Measurements from ENCODE around the gene MICAL3. TPM values are rescaled to one million over a fixed set of nuclear protein-coding genes. Genes with fewer than 3 reads are reported as not detected.

The MICAL3 gene
- total and polyA plus RNA-seq, 9 of the 15 experiments (the other 6 are each of a cell fraction or from before 2014, with no cell fraction given): 0.53 to 32.1 (median 12.3) TPM

DNA sequence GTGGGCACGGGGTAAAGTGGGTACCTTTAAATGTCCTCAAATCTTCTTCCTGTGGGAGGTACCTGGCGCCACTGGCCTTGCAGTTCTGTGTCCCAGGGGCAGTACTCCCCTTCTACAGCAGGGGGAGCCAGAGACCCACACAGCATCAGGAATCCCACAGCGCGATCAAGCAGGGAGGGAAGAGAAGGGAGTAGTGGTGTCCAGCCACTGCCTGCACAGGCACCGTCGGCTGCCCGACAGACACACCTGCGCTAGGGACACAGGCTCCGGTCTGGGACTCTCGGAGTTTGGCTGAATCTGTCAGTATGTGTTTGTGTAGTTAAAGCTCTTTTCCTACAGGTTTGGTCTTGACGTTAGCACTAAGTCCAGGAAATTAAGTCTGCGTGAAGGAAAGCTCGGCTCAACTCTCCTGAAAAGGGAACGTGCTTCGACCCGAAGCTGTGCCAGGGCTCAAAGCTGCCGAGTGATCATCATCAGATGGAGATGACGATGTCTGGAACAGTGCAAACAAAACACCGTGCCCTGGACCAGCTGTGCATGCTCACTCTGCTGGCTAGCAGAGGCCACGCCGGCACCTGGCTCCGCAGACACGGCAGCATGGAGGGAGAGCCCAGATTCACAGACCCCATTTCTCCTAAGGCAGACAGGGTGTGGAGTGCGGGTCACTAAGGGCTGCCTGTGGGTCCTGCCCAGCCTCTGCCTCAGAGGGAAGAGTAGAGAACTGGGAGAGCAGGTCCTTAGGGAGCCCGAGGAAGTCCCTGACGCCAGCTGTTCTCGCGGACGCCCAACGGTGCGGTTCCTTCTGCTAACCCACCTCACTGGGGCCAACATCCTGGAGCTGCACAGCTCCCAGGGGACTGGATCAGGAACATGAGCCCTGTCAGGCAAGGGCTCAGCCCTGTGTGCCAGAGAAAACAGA lies 194.1 kb downstream of the MICAL3 start (continued):
- TF ChIP-seq CAMTA2 (CRISPR knock-in tag; conservative IDR thresholded peaks at IDR 0.05): no peak
- no peak for TF ChIP-seq KDM2B (CRISPR knock-in tag; IDR thresholded peaks at IDR 0.05)
- no peak for TF ChIP-seq TEAD2 (tag; IDR thresholded peaks at IDR 0.05)
- TF ChIP-seq, protein P1, sequence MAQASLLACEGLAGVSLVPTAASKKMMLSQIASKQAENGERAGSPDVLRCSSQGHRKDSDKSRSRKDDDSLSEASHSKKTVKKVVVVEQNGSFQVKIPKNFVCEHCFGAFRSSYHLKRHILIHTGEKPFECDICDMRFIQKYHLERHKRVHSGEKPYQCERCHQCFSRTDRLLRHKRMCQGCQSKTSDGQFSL (CRISPR knock-in tag; IDR thresholded peaks at IDR 0.05): no peak
- TF ChIP-seq, protein P1 (tag; IDR thresholded peaks at IDR 0.05): no peak
- TF ChIP-seq ZNF778 (CRISPR knock-in tag; IDR thresholded peaks at IDR 0.05): no peak
- TF ChIP-seq DIDO1 (tag; IDR thresholded peaks at IDR 0.05; ENCODE audit: low read depth): no peak
- TF ChIP-seq PHB2 (IDR thresholded peaks at IDR 0.05; ENCODE audit: low read depth): no peak
- TF ChIP-seq ZNF253 (CRISPR knock-in tag; conservative IDR thresholded peaks at IDR 0.05): no peak
- TF ChIP-seq, protein P2, sequence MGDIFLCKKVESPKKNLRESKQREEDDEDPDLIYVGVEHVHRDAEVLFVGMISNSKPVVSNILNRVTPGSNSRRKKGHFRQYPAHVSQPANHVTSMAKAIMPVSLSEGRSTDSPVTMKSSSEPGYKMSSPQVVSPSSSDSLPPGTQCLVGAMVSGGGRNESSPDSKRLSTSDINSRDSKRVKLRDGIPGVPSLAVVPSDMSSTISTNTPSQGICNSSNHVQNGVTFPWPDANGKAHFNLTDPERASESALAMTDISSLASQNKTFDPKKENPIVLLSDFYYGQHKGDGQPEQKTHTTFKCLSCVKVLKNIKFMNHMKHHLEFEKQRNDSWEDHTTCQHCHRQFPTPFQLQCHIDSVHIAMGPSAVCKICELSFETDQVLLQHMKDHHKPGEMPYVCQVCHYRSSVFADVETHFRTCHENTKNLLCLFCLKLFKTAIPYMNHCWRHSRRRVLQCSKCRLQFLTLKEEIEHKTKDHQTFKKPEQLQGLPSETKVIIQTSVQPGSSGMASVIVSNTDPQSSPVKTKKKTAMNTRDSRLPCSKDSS (IDR thresholded peaks at IDR 0.05; ENCODE audit: low read depth, partially characterized antibody): no peak
- no peak for TF ChIP-seq MEF2D (tag; conservative IDR thresholded peaks at IDR 0.05; ENCODE audit: low read depth)
- TF ChIP-seq ZKSCAN8 (CRISPR knock-in tag; IDR thresholded peaks at IDR 0.05): no peak
- TF ChIP-seq, protein P3, sequence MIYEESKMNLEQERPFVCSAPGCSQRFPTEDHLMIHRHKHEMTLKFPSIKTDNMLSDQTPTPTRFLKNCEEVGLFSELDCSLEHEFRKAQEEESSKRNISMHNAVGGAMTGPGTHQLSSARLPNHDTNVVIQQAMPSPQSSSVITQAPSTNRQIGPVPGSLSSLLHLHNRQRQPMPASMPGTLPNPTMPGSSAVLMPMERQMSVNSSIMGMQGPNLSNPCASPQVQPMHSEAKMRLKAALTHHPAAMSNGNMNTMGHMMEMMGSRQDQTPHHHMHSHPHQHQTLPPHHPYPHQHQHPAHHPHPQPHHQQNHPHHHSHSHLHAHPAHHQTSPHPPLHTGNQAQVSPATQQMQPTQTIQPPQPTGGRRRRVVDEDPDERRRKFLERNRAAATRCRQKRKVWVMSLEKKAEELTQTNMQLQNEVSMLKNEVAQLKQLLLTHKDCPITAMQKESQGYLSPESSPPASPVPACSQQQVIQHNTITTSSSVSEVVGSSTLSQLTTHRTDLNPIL (CRISPR knock-in tag; IDR thresholded peaks at IDR 0.05): no peak
- TF ChIP-seq MYBL2 (IDR thresholded peaks at IDR 0.05; ENCODE audit: low read depth): no peak
- no peak for TF ChIP-seq MYBL2 (CRISPR knock-in tag; IDR thresholded peaks at IDR 0.05; ENCODE audit: borderline replicate concordance)
- TF ChIP-seq ZNF232 (CRISPR knock-in tag; IDR thresholded peaks at IDR 0.05): no peak
- TF ChIP-seq TCF3 (CRISPR knock-in tag; IDR thresholded peaks at IDR 0.05): no peak
- no peak for TF ChIP-seq JUNB (CRISPR knock-in tag; conservative IDR thresholded peaks at IDR 0.05)
- no peak for TF ChIP-seq ZBED1 (IDR thresholded peaks at IDR 0.05)
- 0 out of 2 replicates have a peak, but pooled peaks have one; percentile 21 for TF ChIP-seq ATF7 (IDR thresholded peaks at IDR 0.05)
- no peak for TF ChIP-seq SRSF9 (IDR thresholded peaks at IDR 0.05; ENCODE audit: borderline replicate concordance, low read depth, low read length)
- peak; percentile 86 for TF ChIP-seq XRCC5 (IDR thresholded peaks at IDR 0.05; ENCODE audit: low read depth, low read length)
- TF ChIP-seq MECOM (CRISPR knock-in tag; IDR thresholded peaks at IDR 0.05): no peak
- no peak for TF ChIP-seq ZNF3 (CRISPR knock-in tag; IDR thresholded peaks at IDR 0.05)
- TF ChIP-seq ARID1B (IDR thresholded peaks at IDR 0.05): no peak
- no peak for TF ChIP-seq C11orf30 (IDR thresholded peaks at IDR 0.05; ENCODE audit: low read depth)
- TF ChIP-seq ZNF76 (CRISPR knock-in tag; IDR thresholded peaks at IDR 0.05; ENCODE audit: borderline replicate concordance): no peak
- no peak for TF ChIP-seq ILK (tag; IDR thresholded peaks at IDR 0.05; ENCODE audit: borderline replicate concordance, low read depth)

Measured in K562 (cell line).